HL-60 (cell line): ENCODE results near the gene ANK3.

ENCODE experiments used
- CTCF ChIP-seq: IDR thresholded peaks from one replicate; pipeline ENCODE4 v1.5.1; 2011; ENCODE audit warnings: low read length, control low read depth, inconsistent platforms; ENCODE audit not compliant: insufficient read depth
- SPI1 ChIP-seq: IDR thresholded peaks from 2 replicates; pipeline ENCODE4 v1.6.1; 2012; ENCODE audit warnings: low read depth, mild to moderate bottlenecking, borderline replicate concordance

DNA sequence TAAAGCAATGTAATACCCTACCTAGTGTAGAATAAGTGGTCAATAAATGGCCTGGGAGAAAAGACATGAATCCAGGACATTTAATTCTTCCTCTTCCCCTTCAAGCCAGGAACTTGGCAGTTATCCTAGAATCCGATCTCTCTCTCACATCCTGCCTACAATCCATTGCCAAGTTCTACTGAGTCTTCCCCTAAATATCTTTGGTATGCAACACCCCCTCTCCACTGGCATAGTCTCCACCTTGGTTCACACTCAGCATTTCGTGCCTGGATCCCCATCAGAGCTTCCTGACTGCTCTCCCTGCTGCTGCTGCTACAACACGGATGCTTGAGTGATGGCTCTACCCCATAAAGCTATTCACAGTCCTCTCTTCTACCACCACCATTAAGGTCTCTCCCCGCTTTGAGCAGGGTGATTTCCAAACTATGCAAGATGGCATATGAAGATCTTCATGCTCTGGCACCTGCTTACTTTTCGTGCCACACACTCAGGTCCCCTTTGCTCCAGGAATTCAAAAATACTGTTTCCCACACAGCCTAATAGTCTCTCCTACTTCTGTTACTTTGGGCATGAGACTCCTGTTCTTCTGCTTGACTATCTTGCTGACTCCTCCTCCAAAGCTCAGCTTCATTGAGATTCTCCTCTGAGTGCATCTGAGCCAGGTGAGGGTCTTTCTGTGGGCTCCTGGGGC, 4.8 kb downstream of the ANK3 start:
- TF ChIP-seq CTCF (no peak), SPI1 (no peak)
